ENCODE measurements around the gene COQ8B.

COQ8B gene

DNA sequence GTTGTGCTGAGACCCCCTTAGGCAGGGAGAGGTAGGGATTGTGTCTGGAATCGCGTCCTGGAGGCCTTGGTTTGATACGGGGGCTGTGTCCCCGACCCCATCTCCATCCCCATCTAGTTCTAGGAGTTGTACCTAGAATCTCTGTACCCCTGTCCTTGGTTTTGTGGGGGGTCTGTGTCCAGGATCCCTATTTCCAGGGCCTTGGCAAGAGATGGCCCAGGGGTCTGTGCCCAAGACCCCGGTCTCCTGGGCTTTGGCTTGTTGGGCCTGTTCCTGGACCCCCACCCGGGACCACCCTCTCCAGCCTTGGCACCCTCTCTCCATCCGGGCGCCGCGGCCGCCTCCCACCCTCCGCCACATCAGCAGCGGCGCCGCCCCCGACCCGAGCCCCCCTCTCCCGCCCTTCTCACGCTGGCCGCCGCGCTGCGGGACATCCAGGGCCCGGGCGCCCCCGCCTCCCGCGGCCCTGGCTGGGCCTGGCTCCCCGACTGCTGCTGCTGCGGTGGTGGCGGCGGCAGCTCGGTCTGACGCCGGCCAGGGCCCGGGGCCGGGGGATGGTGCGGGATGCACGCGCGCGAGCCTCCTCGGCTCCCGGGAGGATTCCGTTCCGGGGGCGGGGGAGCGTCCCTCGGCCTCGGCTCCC, 26.5 kb downstream of the COQ8B start, which contains the start of gene NUMBL:
TSS of gene NUMBL (minus strand) at position 602 of the 643 bp plus-strand sequence. CDS start at position 434, 168 bp downstream.
- DNase-seq, result no peak

DNA sequence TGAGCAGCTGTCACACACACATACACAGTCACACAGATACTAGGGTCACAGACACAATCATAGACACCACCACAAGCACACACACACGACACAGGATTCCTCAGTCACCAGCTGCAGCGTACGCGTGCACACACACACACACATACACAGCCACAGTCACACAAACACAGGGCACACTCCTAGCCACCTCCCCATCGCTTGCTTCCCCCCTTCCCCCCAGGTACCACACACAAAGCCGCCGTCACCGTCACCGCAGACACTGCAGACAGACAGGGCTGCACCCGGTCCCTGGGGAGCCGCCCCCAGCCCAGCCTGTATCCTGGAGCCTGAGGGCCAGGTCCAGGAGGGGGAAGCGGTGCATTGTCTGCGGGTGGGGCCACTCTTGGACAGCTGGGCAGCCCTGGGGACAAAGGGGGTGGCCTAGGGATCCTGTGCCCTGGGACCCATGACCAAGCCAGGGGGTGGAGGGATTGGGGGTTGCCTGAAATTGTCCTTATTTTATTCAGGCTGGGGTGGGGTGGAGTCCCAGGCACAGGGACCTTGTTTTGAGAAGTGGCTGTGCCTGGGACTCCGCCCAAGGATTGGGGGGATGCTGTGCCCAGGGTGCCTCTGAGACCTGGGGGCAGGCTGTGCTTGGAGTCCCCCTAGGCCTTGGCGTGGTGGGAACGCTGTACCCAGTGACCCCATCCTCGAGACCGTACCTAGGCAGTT, 27.2 kb downstream of the COQ8B start:
- DNase-seq, result no peak

DNA sequence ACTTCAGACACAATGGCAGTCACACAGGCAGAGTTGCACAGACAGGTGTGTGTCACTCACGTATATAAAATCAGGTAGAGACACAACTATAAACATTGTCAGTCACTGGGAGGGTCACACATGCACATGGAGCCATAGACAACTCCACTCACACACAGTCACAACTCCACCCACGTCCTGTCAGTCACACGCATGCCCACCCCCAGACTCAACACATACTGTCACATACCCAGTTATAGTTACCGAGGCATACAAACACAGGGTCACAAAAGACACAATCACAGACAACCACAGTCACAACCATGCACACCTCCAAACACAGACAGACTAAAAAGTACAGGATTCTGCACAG, 27.7 kb downstream of the COQ8B start:
- DNase-seq, result no peak

DNA sequence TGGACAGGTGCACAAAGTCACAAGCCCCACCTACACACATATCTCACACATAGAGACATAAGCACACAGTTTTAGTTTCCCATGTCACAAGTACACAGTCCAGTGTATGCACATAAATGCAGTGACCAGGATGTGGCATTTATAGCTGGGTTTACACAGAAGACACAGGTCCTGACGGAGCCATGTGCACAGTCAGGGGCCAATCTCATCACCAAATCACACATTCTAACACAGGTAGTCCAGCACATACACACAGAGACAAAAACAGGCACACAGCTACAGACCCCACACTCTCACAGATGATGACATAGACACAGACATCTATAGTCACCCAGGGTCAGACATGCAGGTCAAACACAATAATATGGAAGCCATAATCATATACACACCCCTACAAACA, 28.4 kb downstream of the COQ8B start:
- no peak for DNase-seq

DNA sequence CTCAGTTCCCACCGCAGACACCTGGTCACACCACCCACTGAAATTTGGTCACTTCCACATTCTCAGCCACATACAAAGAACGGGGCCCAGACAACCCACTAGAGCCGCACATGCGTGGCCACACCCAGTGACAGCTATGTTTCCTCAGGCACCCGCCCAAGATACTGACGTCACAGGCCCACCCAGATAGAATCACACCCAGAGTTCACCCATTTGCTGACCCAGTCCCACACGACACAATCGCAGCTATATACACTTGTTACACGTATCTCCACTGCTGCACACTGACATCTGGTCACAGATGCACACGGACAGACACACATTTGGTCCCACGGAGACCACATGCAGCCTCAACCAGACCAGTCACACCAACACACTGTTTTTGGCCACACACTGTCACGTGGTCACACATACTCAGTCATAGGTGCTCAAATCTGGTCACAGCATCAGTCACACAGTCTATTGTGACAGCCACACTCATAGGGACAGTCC, 29.1 kb downstream of the COQ8B start:
- DNase-seq, result no peak

DNA sequence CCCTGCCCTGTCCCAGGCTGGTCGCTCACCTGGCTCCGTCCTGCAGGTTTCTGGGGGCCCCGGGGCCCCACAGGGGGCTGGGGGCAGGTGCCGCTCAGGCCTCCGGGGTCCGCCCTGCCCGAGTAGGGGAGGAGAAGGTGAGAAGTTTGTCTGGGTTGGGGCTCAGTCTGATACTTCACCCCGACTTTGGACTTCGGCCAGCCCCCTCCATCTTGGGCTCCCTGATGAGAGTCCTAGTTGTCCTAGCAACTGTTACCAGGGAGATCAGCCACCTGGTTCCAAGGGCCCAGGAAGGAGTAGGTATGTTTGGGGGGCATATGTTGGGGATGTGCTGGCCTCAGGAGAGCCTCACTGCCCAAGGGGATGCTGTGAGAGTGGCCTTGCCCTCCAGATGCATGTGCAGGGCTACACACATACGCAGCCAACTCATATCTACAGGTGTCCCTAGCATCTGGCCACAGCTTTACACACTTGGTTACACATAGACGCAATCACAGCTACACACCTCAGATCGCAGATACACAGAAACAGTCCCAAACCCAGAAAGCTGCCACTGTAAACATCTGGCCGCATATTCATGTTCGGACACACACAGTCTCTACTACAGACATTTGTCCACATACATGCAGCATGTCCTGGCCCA, 29.7 kb downstream of the COQ8B start:
- DNase-seq, result no peak

DNA sequence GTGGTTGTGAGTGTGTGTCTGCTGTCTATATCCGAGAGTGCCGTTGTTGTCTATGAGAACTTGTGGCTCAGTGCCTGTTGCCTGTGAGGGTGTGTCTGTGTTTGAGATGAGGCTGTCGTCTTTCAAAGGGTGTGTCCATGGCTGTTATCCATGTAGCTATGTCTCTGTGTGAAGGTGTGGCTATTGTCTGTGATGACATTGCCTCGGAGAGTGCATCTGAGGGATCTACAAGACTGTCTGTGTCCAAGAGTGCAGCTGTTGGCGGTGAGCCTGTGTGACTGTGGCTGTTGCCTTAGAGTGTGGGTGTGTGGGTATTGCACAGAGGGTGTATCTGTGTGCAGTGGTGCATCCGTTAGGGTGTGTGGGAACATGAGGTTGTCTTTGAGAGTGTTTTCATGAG, 31.1 kb downstream of the COQ8B start:
- no peak for DNase-seq

DNA sequence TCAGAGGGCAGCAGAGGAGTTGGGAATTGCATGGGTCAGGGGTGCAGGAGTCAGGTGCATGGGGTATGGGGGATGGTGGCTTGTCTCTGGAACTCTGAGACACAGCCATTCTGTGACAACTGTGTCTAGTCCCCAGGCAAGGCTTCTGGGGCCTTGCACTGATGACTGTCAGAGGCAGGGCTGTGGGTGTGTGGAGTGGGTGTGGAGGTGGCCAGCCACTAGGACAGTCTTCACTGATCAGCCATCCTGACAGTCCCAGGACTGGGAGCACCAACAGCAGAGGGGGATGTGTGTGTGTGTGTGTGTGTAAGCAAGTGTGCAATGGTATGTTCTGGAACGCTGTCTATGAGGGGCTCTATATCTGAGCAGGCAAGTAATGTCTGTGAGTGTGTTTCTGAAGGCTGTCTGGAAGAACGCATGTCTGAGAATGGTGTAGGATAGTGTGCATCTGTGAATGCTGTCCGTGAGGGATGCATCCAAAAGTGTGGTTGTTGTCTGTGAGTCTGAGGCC, 31.6 kb downstream of the COQ8B start:
- no peak for DNase-seq

DNA sequence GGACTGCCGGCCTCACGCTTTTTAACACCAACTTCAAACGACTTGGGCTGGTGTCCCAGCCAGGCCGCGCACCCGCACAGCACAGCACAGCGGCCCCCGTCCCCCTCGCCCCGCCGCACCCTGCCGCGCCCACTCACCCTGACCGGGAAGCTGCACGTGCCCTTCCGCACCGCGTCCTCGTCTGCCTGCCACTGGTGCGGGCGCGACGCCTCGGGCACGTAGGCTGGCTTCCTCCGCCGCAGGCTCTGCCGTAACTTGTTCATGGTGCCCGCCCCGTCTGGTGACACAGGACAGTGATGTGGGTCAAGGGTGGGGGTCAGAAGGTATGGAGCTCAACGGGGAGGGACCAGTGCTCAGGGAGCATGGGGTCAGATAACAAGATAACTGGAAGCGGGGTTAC, 32.4 kb downstream of the COQ8B start:
- no peak for DNase-seq

DNA sequence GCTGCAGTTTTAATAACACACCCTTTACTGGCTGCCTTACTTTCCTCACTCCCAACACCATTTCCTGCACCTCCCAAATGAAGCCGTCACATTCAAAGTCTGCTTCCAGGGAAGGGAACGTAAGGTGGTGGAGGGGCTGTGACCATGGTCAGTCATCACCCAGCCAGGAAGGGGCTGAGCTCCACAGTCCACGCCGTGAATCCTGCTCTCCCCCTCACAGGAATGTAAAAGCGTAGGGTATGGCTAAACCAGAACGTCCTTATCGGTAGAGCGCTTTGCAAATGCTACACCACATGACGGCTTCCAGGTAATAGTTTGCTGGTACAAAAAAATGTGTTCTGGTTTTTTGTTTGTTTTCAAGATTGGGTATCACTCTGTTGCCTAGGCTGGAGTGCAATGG, 33.2 kb downstream of the COQ8B start:
- DNase-seq, result no peak

DNA sequence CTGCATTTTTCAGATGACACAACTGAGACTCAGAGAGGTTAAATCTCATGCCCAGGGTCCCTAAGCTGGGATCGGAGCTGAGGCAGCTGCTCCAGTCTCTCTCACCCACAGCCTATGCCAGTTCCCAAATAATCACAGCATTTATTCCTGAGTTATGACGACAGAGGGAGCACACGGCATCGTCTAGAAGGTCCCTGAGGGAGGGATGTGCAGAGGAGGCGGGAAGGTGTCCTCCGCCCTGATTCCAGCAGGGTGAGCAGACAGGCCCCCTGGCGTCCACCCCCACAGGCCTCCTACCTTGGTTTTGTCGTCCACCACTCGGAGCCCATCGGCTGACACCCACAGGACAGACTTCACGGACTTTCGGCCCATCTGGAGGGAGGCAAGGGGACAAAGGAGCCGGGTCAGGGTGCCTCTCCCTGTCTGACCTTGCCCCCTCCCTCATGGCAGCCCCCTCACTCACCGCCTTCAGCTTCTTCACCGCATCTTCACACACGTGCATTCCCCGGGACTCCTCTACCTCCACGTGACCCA, 34.2 kb downstream of the COQ8B start:
- DNase-seq, result no peak

DNA sequence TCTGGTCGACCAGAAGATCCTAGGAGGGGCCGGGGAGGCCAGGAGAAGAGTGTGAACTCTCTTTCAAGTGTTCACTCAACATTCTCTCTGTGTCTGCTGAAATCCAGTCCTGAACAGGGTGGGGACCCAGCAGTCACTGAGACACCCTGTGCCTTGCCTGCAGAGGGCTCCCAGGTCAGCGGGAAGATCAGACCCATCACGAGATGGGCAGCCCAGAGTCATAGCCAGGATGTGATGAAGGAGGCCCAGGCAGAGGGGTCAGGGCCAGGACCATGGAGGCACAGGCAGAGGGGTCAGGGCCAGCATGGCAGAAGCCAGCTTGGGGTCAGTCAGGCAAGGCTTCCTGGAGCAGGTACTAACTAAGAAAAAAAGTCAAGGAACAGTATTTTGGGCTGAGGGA, 35.6 kb downstream of the COQ8B start:
- DNase-seq, result no peak

DNA sequence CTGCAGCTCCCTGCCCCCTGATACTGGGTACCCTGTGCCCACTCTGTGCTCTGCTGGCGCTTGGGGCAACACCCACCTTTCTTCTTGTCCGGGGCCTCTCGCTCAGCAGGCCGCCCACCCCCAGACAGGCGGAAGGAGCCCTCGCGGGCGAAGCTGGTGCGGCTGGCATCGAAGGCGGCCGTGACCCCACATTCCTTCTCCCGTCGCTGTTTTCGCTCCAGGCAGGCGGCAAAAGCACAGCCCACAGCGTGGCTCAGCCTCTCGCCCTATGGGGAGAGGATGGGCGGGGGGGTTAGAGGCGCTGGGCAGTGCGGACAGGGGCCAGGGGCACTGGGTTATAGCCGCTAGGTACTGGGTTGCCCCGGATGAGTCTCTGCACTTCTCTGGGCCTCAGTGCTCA, 39.5 kb downstream of the COQ8B start:
- no peak for DNase-seq

DNA sequence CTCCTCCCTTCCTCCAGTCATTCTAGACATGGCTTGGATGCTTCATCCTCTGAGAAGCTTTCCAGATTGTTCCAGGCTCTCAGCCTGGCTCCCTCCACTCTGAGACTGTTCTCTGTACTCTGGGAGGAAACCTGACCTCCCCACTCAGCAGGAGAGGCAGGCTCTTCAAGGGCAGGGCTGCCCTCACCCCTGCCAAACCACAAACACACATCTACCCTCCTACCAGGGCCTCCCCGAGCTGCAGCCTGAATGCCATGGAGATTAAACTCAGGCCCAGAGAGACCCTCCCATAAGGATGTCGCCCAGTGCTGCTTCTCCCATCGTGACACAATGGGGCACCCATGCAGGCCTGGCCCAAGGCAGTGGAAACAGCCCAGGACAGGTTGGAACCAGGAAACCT, 42.4 kb downstream of the COQ8B start:
- peak; percentile 30 for DNase-seq

DNA sequence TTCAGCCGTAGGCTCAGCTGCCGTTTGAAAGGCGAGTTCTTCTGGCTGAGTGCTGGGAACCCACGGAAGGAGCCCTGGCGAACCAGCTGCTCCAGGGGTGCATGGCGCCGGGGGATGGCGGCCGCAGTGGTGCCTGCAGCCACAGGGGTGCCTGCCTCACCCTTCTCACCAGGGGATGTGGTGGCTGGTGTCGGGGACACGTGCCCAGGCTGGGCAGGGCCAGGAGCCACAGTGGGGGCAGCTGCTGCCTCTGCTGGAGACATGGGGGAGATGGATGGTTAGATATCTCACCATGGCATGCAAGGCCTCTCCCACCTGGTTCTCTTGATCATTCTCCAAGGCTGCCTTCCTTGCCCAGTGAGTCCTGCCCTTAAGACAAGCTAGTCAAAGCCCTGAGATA, 43.3 kb downstream of the COQ8B start:
- no peak for DNase-seq

DNA sequence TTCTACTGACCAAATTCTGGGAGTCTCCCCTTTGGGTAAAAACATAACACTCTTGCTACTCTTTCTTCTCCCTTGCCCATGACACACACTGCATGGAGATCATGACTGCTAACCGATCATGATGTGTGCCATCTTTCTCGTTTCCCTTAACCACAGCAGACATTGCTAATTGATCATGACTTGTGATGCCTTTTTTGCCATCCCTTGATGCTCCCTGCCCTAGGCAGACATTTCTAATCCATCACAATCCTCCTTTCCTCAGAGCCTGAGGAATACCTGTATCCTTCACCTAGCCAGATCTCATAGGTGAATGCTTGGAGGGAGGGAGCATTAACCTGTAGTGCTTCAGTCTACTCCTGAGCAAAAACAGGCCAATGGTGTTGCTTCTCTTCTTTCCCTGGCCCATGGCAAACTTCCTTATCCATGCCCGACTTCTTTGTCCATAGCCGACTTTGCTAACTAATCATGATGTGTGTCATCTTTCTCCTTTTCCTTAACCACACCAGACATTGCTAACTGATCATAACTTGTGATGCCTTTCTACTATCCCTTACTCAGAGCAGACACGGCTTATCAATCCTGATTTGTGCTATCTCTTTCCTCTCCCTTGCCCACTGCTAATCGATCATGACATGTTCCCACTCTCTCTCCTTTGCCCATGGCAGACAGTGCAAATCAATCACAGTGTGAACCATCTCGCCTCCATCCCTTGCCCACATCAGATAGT, 44.0 kb downstream of the COQ8B start:
- no peak for DNase-seq

DNA sequence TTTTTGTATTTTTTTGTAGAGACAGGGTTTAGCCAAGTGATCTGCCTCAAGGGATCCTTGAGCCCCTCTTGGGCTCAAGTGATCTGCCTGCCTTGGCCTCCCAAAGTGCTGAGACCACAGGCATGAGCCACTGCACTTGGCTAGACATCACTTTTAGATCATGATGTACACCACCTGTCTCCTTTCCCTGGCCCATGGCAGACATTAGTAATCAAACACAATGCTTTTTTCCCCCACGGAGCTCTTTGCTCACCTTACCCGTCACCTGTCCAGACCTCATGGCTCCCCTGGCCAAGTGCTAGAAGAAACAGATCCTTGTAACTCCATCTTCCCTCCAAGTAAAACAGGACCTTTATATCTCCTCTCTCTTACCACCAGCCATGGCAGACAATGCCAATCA, 44.6 kb downstream of the COQ8B start:
- DNase-seq, result no peak

DNA sequence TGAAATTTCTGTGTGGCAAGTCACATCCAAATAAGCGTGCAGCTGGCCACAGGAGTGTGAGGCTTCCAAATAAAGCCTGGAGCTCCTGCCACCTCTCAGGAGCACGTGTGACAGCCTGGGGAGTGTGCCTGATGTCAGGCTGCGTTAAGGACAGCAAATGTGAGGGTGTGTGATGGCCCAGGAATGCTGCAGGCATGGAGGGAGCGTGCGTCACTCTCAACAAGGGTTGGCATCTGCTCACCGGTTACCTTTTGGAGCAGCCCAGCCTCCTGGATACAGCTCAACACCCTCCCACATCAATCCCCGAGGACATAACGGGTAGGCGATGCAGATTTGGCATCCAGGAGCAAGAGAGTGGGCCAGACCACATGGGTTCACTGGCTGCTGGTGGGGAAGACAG, 45.3 kb downstream of the COQ8B start:
- no peak for DNase-seq

DNA sequence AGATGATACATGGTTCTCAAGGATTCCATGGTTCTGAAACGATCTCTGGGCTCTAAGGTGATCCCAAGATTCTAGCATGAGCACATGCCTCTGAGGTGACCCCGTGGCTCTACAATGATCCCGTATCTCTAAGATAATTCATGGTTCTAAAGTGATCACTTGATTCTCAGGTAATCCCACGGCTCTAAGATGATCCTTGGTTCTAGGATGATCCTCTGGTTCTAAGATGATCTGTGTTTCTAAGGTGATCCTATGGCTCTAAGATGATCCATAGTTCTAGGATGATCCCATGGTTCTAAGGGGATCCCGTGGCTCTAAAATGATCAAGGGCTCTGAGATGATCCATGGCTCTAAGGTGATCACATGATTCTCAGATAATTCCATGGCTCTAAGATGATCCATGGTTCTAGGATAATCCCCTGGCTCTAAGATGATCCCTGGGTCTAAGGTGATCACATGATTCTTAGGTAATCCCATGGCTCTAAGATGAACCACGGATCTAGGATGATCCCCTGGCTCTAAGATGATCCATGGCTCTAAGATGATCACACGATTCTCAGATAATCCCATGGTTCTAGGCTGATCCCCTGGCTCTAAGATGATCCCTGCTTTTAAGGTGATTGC, 47.6 kb downstream of the COQ8B start:
- DNase-seq, result no peak

DNA sequence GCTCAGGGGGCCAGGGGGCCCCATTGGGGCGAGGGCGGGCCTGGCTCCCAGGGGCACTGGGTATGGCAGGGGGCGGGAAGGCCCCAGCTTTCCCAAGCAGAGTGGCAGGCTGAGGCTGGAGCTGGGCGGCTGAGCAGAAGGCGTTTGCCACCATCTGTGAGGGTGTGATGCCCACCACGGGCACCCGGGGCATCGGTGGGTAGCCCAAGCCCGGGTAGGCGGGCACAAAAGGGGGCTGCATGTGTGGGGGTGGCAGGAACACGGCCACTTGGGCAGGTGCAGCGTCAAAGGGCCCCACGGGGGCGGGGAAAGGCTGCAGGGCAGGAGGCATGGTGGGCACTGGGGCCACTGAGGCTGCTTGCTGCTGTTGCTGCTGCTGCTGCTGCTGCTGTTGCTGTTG, 49.1 kb downstream of the COQ8B start:
- no peak for DNase-seq

DNA sequence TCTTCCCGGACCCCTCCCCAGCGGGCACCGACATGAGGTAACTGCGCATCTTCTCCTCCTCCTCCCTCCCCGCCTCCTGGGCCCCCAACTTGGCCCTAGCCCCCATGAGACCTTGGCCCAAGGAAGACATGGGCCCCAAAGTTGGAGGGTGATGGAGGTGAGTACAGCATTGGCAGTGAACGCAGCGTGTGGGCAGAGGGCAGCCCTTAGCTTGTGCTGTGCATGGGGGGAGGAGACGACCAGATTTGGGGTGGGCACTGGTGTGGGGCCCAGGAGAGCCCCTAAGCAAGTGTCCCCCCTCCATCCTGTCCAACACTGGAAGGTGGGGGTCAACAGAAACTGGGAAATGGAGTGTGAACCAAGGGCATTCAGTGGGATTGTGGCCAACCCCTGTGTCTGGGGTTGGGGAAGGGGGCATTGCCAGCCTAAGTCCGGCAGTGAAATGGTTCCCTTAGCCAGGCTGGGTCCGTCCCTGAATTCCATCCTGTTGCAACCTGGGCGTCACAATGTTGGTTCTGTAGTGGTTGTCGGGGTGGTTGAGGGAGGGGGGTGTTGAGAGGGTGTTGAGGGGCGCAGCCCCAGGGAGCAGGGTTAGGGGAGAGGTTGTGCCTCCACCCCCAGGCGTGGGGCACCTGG, 49.8 kb downstream of the COQ8B start:
- no peak for DNase-seq

Data from NCI-H2107 (cell line).